Mesendoderm (in vitro differentiated cells): Measurements from ENCODE around the gene TNNI2.
"Not testable (repeated sequence)": the region's sequence is repeated elsewhere in the genome, so short reads cannot be mapped to it uniquely, and the experiment has no call there.

Experiments used
- DNase-seq: peaks from one replicate; pipeline ENCODE4 v3.0.0; 2013
- H2AK5ac ChIP-seq: 2 replicates; pipeline ENCODE4 v1.6.1; 2013; ENCODE audit warnings: low read length, inconsistent platforms
- H2BK120ac ChIP-seq: 2 replicates; pipeline ENCODE4 v1.6.1; 2013; ENCODE audit warnings: low read depth, mild to moderate bottlenecking, low read length, moderate library complexity, mixed read lengths
- H2BK15ac ChIP-seq: replicated peaks from 2 replicates; pipeline ENCODE4 v1.6.1; 2013; ENCODE audit warnings: low read depth, mild to moderate bottlenecking, moderate library complexity
- H2BK5ac ChIP-seq: 2 replicates; pipeline ENCODE4 v1.6.1; 2013; ENCODE audit warnings: low read length, inconsistent platforms
- H3K18ac ChIP-seq: 2 replicates; pipeline ENCODE4 v1.6.1; 2013; ENCODE audit warnings: mild to moderate bottlenecking, low read length, mixed read lengths
- H3K23ac ChIP-seq: one replicate; pipeline ENCODE4 v1.6.1; 2013; ENCODE audit warnings: low read length
- H3K27ac ChIP-seq: 2 replicates; pipeline ENCODE4 v1.5.1; 2013; ENCODE audit warnings: low read depth, mild to moderate bottlenecking, inconsistent platforms, low read length, moderate library complexity
- H3K27me3 ChIP-seq: 2 replicates; pipeline ENCODE4 v1.6.1; 2013; ENCODE audit warnings: low read length, control low read depth, mild to moderate bottlenecking, inconsistent platforms; ENCODE audit not compliant: insufficient read depth, poor library complexity
- H3K36me3 ChIP-seq: 2 replicates; pipeline ENCODE4 v1.6.1; 2013; ENCODE audit warnings: low read length, inconsistent platforms; ENCODE audit not compliant: control insufficient read depth, insufficient read depth
- H3K4ac ChIP-seq: one replicate; pipeline ENCODE4 v1.6.1; 2013; ENCODE audit warnings: low read depth, mild to moderate bottlenecking, low read length, moderate library complexity
- H3K4me1 ChIP-seq: 2 replicates; pipeline ENCODE4 v1.6.1; 2013; ENCODE audit warnings: low read depth, low read length, inconsistent platforms; ENCODE audit not compliant: control insufficient read depth
- H3K4me2 ChIP-seq: 2 replicates; pipeline ENCODE4 v1.6.1; 2013; ENCODE audit warnings: low read length
- H3K4me3 ChIP-seq: 2 replicates; pipeline ENCODE4 v1.5.1; 2013; ENCODE audit warnings: mild to moderate bottlenecking, low read length
- H3K56ac ChIP-seq: one replicate; pipeline ENCODE4 v1.6.1; 2013; ENCODE audit warnings: low read length
- H3K79me1 ChIP-seq: 2 replicates; pipeline ENCODE4 v1.6.1; 2013; ENCODE audit warnings: low read length, inconsistent platforms
- H3K79me2 ChIP-seq: 2 replicates; pipeline ENCODE4 v1.6.1; 2013; ENCODE audit warnings: mild to moderate bottlenecking, low read length; ENCODE audit not compliant: control insufficient read depth, insufficient read depth
- H3K9ac ChIP-seq: 2 replicates; pipeline ENCODE4 v1.6.1; 2013; ENCODE audit warnings: low read length, inconsistent platforms
- H4K5ac ChIP-seq: one replicate; pipeline ENCODE4 v1.6.1; 2013; ENCODE audit warnings: low read length
- H4K8ac ChIP-seq: one replicate; pipeline ENCODE4 v1.6.1; 2013; ENCODE audit warnings: low read depth, mild to moderate bottlenecking, control low read depth, low read length, moderate library complexity
- WGBS: extraction: QIAGEN DNeasy Blood & Tissue Kit; methylation state at CpG from one replicate; pipeline ENCODE4 v1.1.7; 2013; ENCODE audit warnings: low lambda C conversion rate, missing lambda C conversion rate; ENCODE audit not compliant: insufficient coverage; ENCODE audit errors: extremely low coverage; 5-methylcytosine and 5-hydroxymethylcytosine counted together

Gene TNNI2

DNA sequence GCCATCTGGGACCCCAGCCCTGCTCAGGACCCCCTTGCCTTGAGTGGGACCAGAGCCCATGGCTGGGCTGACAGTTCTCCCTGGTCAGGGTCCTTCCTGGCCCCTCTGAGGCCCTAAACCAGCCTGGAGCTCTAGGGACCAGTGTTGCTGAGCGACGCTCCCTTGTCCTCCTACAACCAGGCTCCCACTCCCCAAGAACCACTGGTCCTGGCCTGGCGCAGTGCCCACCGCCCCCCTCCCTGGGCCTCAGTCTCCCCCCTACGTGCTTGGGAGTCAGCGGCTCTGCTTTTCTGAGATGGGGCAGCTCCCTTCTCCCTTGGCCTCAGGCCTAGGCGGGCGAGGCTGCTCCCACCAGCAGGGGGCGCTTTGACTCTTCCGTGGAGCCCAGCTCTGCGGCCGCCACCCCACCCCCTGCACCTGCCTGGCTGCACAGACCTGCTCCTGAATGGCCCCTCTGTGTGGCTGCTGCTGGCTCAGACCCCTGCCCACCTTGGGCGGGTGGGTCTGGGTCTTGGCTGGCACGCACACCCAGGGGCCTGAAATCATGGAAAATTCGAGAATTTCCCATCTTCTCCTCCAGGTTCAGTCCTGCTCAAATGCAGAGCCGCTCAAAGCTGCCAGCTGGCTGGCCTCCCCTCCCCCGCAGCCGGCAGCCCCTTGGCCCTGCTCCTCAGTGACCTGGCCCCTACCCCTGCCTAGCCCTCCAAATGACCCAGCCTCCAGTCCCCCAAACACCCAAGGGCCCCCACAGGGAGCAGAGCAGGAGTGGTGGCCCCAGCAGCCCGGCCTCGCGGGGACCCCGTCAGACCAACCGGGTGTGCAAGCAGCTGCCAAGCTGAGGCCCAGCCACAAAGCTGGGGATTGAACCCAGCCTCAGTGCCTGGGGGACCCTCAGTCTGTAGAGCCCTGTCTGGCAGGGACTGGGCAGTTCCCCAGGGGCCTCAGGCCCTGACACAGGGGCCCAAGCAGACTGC, 43.8 kb downstream of the TNNI2 start:
- H3K36me3 ChIP-seq: no peaks in the 10 kb centered on the region
- H3K4me3 ChIP-seq: no peak overlapping the region
- H4K8ac ChIP-seq: no peak overlapping the region
- H2AK5ac ChIP-seq: no peak overlapping the region
- H2BK120ac ChIP-seq: no peak overlapping the region
- H2BK15ac ChIP-seq: no peak overlapping the region
- H3K27me3 ChIP-seq: no peaks in the 10 kb centered on the region
- H3K4me1 ChIP-seq: no peaks in the 10 kb centered on the region
- no CpG with 5 or more reads among the region's 23 CpGs for WGBS
- H3K27ac ChIP-seq: no peak overlapping the region
- no peak overlapping the region for H4K5ac ChIP-seq
- no peak overlapping the region for H3K4ac ChIP-seq
- H3K56ac ChIP-seq: no peak overlapping the region
- no peak overlapping the region for H3K9ac ChIP-seq
- no peaks in the 10 kb centered on the region for H3K79me1 ChIP-seq
- no peak overlapping the region for H3K23ac ChIP-seq
- no peak overlapping the region for H3K18ac ChIP-seq
- no peak overlapping the region for H3K4me2 ChIP-seq
- peak; percentile 77 for DNase-seq
- no peak overlapping the region for H2BK5ac ChIP-seq
- H3K79me2 ChIP-seq: no peaks in the 10 kb centered on the region

- DNase-seq: no peak
- Histone ChIP-seq H2AK5ac (no peak overlapping the region), H3K9ac (no peak overlapping the region), H4K5ac (no peak overlapping the region), H3K4me2 (no peak overlapping the region), H3K4ac (no peak overlapping the region), H3K36me3 (no peaks in the 10 kb centered on the region), H3K27ac (no peak overlapping the region), H3K56ac (no peak overlapping the region), H3K79me2 (no peaks in the 10 kb centered on the region), H3K23ac (no peak overlapping the region), H2BK120ac (no peak overlapping the region), H3K4me1 (no peaks in the 10 kb centered on the region), H3K4me3 (no peak overlapping the region), H4K8ac (no peak overlapping the region), H3K79me1 (no peaks in the 10 kb centered on the region), H2BK5ac (no peak overlapping the region), H3K18ac (no peak overlapping the region), H2BK15ac (no peak overlapping the region), H3K27me3 (no peaks in the 10 kb centered on the region)
- WGBS: no CpG with 5 or more reads among the region's 14 CpGs
Measured at GRCh38 chr11:1883346-1884302, 44.8 kb downstream of the TNNI2 start.

DNA sequence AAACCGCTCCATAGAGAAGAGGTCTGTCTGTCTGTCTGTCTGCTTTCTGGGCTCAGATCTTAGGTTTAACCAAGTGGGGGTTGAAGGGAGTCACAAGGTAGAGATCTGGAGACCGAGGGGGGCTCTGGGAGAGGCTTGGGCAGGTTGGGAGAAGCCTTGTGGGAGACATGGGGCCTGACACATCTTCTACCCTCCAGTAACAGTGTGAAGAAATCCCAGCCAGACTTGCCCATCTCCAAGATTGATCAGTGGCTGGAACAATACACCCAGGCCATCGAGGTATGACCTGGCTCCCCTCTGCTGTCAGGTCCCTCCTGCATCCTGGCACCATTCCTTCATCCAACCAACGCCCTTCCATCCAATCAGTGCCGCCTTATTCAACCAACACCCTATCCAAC, 45.5 kb downstream of the TNNI2 start:
- no peaks in the 10 kb centered on the region for H3K79me1 ChIP-seq
- H3K23ac ChIP-seq: no peak overlapping the region
- H3K56ac ChIP-seq: no peak overlapping the region
- no peak overlapping the region for H3K18ac ChIP-seq
- no peak overlapping the region for H3K4ac ChIP-seq
- H3K27ac ChIP-seq: no peak overlapping the region
- H3K4me2 ChIP-seq: no peak overlapping the region
- no peaks in the 10 kb centered on the region for H3K4me1 ChIP-seq
- no CpG with 5 or more reads among the region's 5 CpGs for WGBS
- no peak for DNase-seq
- H3K9ac ChIP-seq: no peak overlapping the region
- no peaks in the 10 kb centered on the region for H3K36me3 ChIP-seq
- H3K79me2 ChIP-seq: no peaks in the 10 kb centered on the region
- H3K27me3 ChIP-seq: no peaks in the 10 kb centered on the region
- no peak overlapping the region for H2AK5ac ChIP-seq
- H3K4me3 ChIP-seq: no peak overlapping the region
- no peak overlapping the region for H4K8ac ChIP-seq
- H2BK5ac ChIP-seq: no peak overlapping the region
- H2BK15ac ChIP-seq: no peak overlapping the region
- H2BK120ac ChIP-seq: no peak overlapping the region
- no peak overlapping the region for H4K5ac ChIP-seq

GRCh38 chr11:1886551-1886950, 47.8 kb downstream of the TNNI2 start:
- H2BK15ac ChIP-seq, H3K36me3 ChIP-seq, H3K56ac ChIP-seq, H4K5ac ChIP-seq, H2BK5ac ChIP-seq, DNase-seq, H3K9ac ChIP-seq, H3K4me1 ChIP-seq, H3K18ac ChIP-seq, H2AK5ac ChIP-seq, H2BK120ac ChIP-seq, H3K79me1 ChIP-seq, H4K8ac ChIP-seq, H3K79me2 ChIP-seq, H3K4me3 ChIP-seq, H3K27ac ChIP-seq, H3K27me3 ChIP-seq, H3K4ac ChIP-seq, H3K4me2 ChIP-seq, H3K23ac ChIP-seq: not testable (repeated sequence)
- WGBS: no CpG with 5 or more reads among the region's 13 CpGs

DNA sequence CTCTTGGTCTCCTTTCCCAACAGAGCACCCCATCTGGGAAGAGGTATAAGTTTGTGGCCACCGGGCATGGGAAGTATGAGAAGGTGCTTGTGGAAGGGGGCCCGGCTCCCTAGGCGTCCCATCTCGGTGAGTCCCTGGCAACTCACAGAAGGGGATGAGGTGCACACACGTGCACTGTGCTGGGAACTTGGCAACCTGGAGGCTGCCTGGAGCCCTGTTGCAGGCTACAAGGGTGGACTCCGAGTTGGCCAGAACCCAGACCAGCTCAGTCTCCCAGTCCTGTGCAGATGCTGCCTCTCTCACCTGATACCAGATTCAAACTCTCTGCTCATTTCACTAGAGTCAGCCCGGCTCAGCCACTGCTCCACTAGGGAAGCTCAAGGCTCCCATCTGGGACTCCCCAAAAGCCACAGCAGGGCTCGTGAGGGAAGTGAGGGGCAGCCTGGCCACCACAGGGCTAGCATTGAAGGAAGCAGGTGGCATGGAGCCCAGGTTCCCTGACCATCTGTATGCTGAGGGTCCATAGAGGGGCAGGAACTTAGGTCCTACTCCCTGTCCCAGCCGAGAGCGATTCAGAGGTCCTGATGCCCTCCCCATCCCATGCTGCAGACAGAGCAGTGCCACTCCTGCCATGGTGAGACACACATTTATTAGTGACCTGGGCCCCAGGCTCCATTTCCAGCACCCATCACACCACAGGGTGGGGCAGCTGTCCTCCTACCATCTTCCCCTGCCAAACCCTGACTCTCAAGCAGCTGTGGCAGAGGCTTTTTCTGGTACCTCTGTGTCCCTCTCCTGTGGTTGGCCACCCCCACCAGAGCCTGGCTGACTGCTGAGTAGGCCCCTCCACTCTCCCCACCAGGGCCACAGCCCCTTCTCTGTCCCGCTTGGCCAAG, 48.9 kb downstream of the TNNI2 start:
- Histone ChIP-seq H2AK5ac (no peak overlapping the region), H3K36me3 (no peaks in the 10 kb centered on the region), H3K79me1 (no peaks in the 10 kb centered on the region), H3K4me3 (no peak overlapping the region), H3K18ac (no peak overlapping the region), H4K8ac (no peak overlapping the region), H3K23ac (no peak overlapping the region), H2BK120ac (no peak overlapping the region), H3K27ac (no peak overlapping the region), H3K4me1 (no peaks in the 10 kb centered on the region), H3K79me2 (no peaks in the 10 kb centered on the region), H3K27me3 (no peaks in the 10 kb centered on the region), H3K56ac (no peak overlapping the region), H3K4ac (no peak overlapping the region), H3K4me2 (no peak overlapping the region), H2BK15ac (no peak overlapping the region), H4K5ac (no peak overlapping the region), H2BK5ac (no peak overlapping the region), H3K9ac (no peak overlapping the region)
- no CpG with 5 or more reads among the region's 11 CpGs for WGBS
- DNase-seq: no peak
